Mucosa of descending colon (tissue), 3 donors: ENCODE results near the gene TRPM8. TPM values are rescaled to one million over a fixed set of nuclear protein-coding genes. Genes with fewer than 3 reads are reported as not detected.

Source experiments
- ATAC-seq: fragments of 200-7000 bp; cut with Tn5 transposase; one replicate; pipeline ENCODE4 v1.9.1; 2020; ENCODE audit warnings: mild to moderate bottlenecking, moderate library complexity
- DNase-seq, 3 donors: peaks; one replicate each; pipeline ENCODE4 v3.0.0-alpha.2; 2020
- H3K36me3 ChIP-seq: fragments of 200-600 bp; one replicate; pipeline ENCODE4 v1.8.0; 2021; ENCODE audit warnings: low read depth, mild to moderate bottlenecking
- H3K4me1 ChIP-seq: fragments of 200-600 bp; one replicate; pipeline ENCODE4 v1.8.0; 2021; ENCODE audit warnings: low read depth, mild to moderate bottlenecking
- H3K4me3 ChIP-seq: fragments of 200-600 bp; one replicate; pipeline ENCODE4 v1.8.0; 2021; ENCODE audit warnings: mild to moderate bottlenecking
- H3K9me3 ChIP-seq: fragments of 200-600 bp; one replicate; pipeline ENCODE4 v1.8.0; 2021; ENCODE audit warnings: mild to moderate bottlenecking
- intact Hi-C, 2 donors: fragments of 100-400 bp; cut with DNase I in 1 of 2; cut with micrococcal nuclease in 1 of 2; formaldehyde crosslinking; loops; one replicate each; pipeline versions ENCODE4 v1.11.0 to v1.11.1; 2022; cut with DNase I, micrococcal nuclease
- total RNA-seq, 3 donors: library from RNA; stranded (reverse); fragmentation: NEBNext Ultra II Directional in 2 of 3; extraction: Animal tissue kit (Norgen Biotek cat#: 25700) in 2 of 3; gene quantifications; one replicate each; pipeline versions ENCODE4 v1.2.1 to v1.2.4, GENCODE V29; 2021 to 2023
- TF ChIP-seq, protein P1 (sequence below): fragments of 200-600 bp; IDR thresholded peaks from one replicate; pipeline ENCODE4 v1.8.0; 2022; ENCODE audit warnings: antibody characterized with exemption, mild to moderate bottlenecking
- donor health status: DM: no; HTN: no; CAD: no; lungs with moderate emphysema.
- donor health status: DM: no; HTN: no; CAD: no.
- donor health status: DM: no; HTN: yes; CAD: no.

The TRPM8 gene
- total RNA-seq, 3 donors from 2014 or later: not detected

DNA sequence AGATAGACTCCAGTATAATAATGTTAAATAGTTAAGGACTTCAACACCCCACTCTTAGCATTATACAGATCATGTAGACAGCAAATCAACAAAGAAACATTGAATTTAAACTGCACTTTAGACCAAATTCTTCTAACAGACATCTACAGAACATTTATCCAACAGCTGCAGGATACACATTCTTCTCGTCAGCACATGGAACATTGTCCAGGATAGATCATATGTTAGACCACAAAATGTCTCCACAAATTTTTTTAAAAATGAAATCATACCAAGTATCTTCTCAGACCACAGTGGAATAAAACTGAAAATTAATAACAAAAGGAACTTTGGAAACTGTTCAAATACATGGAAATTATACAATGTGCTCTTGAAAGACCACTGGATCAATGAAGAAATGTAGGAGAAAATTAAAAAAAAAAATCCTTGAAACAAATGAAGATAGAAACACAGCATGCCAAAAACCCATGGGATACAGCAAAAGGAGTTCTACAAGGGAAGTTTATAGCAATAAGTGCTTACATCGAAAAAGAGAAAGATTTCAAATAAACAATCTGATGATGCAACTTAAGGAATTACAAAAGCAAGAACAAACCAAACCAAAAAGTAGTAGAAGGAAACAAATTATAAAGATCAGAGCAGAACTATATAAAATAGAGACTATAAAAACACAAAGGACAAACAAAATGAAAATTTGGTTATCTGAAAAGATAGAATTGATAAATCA, 121.1 kb downstream of the TRPM8 start:
- Histone ChIP-seq H3K4me1 (no peaks in the 10 kb centered on the region), H3K4me3 (no peak overlapping the region), H3K9me3 (peaks cover 8% of the 10 kb centered on the region), H3K36me3 (no peaks in the 10 kb centered on the region)
- DNase-seq (no peak), ATAC-seq (no peak)
- intact Hi-C loops: no loop called here
- TF ChIP-seq, protein P1, sequence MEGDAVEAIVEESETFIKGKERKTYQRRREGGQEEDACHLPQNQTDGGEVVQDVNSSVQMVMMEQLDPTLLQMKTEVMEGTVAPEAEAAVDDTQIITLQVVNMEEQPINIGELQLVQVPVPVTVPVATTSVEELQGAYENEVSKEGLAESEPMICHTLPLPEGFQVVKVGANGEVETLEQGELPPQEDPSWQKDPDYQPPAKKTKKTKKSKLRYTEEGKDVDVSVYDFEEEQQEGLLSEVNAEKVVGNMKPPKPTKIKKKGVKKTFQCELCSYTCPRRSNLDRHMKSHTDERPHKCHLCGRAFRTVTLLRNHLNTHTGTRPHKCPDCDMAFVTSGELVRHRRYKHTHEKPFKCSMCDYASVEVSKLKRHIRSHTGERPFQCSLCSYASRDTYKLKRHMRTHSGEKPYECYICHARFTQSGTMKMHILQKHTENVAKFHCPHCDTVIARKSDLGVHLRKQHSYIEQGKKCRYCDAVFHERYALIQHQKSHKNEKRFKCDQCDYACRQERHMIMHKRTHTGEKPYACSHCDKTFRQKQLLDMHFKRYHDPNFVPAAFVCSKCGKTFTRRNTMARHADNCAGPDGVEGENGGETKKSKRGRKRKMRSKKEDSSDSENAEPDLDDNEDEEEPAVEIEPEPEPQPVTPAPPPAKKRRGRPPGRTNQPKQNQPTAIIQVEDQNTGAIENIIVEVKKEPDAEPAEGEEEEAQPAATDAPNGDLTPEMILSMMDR: no peak

DNA sequence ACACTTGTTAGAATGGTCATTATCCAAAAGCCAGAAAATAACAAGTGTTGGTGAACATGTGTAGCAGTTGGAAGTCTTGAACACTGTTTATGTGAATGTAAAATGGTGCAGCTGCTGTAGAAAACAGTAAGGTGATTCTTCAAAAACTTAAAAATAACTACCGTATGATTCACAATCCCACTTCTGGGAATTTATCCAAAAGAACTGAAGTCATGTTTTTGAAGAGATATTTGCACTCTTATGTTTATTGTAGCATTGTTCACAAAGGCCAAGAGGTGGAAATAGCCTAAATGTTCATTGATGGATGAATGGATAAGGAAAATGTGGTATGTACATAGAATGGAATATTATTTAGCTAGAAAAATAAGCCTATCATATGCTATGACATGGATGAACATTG, 127.0 kb downstream of the TRPM8 start:
- no peak for ATAC-seq
- H3K9me3 ChIP-seq: no peaks in the 10 kb centered on the region
- TF ChIP-seq, protein P1: no peak

DNA sequence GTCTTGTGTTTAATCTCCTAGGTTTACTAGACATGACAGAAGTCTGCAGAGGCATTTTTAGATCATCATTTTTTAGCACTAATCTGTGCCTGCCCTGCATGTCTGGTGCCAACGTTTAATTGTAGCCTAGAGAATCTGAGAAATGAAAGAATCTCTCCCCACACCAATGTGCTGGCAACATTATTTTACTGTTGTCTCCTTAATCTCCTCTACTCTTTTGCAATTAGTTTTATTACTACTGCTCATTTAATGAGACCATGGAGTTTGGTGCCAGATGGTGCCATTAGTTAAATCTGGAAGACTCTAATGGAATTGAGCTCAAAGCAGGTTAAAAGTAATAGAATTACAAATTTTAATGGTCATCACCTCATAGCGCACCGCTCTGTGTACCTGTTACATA, 129.3 kb downstream of the TRPM8 start:
- no peaks in the 10 kb centered on the region for H3K36me3 ChIP-seq
- H3K4me1 ChIP-seq: no peaks in the 10 kb centered on the region

More for the DNA sequence above, 127.0 kb downstream of the TRPM8 start:
- no peaks in the 10 kb centered on the region for H3K36me3 ChIP-seq
- no peak for DNase-seq
- H3K4me1 ChIP-seq: no peaks in the 10 kb centered on the region
- no peak overlapping the region for H3K4me3 ChIP-seq
- intact Hi-C loops: no loop called here

DNA sequence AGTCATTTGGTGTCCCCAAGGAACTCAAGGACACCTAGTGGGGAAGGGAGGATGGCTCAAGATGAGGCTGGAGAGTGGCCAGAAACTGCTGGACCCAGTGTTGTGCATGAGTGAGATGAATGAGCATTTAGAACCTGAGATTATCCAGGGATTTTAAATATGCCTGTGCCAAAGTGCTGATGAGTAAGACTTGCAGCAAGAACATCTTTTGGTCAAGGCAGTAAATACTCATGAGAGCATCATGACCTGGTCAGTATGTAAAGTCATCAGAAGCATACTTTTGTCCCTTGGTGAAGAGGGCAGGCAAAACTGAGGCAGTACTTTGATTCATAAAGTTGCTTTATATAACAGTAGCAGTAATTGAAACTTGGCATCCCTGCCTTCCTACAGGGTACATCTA, 130.2 kb downstream of the TRPM8 start:
- intact Hi-C loops: no loop called here
- H3K36me3 ChIP-seq: no peaks in the 10 kb centered on the region
- no peak for DNase-seq

More for the DNA sequence above, 129.3 kb downstream of the TRPM8 start:
- no peak for DNase-seq
- intact Hi-C loops: no loop called here
- Histone ChIP-seq H3K9me3 (no peaks in the 10 kb centered on the region), H3K4me3 (no peak overlapping the region)
- TF ChIP-seq, protein P1: no peak
- no peak for ATAC-seq

DNA sequence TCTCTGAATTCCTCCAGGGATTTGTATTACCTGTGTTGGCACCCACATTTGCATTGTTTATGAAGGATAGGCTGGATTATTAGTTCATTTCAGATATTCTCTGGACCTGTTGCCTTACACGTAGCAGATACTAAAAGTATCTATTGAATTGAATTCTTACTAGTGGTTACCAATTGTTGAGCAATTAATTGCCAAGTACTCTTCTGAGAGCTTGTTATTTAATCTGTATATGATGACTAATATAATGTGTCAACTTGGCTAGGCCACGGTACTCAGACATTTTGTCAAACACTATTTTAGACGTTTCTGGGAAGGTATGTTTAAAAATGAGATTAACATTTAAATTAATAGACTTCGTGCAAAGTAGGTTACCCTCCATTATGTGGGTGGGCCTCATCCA, 130.9 kb downstream of the TRPM8 start:
- no peaks in the 10 kb centered on the region for H3K4me1 ChIP-seq
- ATAC-seq: no peak
- no peak for DNase-seq
- H3K9me3 ChIP-seq: no peaks in the 10 kb centered on the region
- H3K4me3 ChIP-seq: no peak overlapping the region
- TF ChIP-seq, protein P1: no peak
- intact Hi-C loops: no loop called here
- H3K36me3 ChIP-seq: no peaks in the 10 kb centered on the region

More for the DNA sequence above, 130.2 kb downstream of the TRPM8 start:
- Histone ChIP-seq H3K4me1 (no peaks in the 10 kb centered on the region), H3K9me3 (no peaks in the 10 kb centered on the region), H3K4me3 (no peak overlapping the region)
- no peak for ATAC-seq
- TF ChIP-seq, protein P1: no peak
